CD4-positive, alpha-beta T cell (primary cell): ENCODE measurements around the gene ITGB6. TPM values are rescaled to one million over a fixed set of nuclear protein-coding genes. Genes with fewer than 3 reads are reported as not detected.

ENCODE experiments used
- ATAC-seq: fragments of 200-7000 bp; cut with Tn5 transposase; one replicate; pipeline ENCODE4 v1.10.0; 2022; ENCODE audit warnings: mild to moderate bottlenecking; ENCODE audit not compliant: poor library complexity
- CTCF ChIA-PET: fragments of 350-600 bp; sonication (Branson Sonifier 250); formaldehyde crosslinking; loops from one replicate; lab custom pipeline; 2021; ENCODE audit warnings: antibody characterized with exemption, inconsistent platforms; lab: Charles Lee
- POLR2A ChIA-PET: fragments of 350-600 bp; sonication (Branson Sonifier 250); formaldehyde crosslinking; loops from one replicate; lab custom pipeline; 2021; ENCODE audit warnings: antibody characterized with exemption, inconsistent platforms; lab: Charles Lee
- DNase-seq, 14 experiments: peaks; one replicate each; pipeline ENCODE4 v3.0.0-alpha.2; 2013 to 2020; ENCODE audit warnings: mixed read lengths in 2 of 14
- H3K27ac ChIP-seq, 2 donors: one replicate each; pipeline versions ENCODE4 v1.5.1 to v1.7.0; 2013; ENCODE audit warnings: low read length in 2 of 2, low read depth in 1 of 2, mild to moderate bottlenecking in 1 of 2
- H3K27me3 ChIP-seq, 2 experiments: 1 replicate in 1 of 2; 2 replicates in 1 of 2; pipeline versions ENCODE4 v1.6.1 to v1.7.0; 2013; ENCODE audit warnings: low read length in 2 of 2, control low read depth in 1 of 2, mild to moderate bottlenecking in 1 of 2, moderate library complexity in 1 of 2; ENCODE audit not compliant: insufficient read depth in 2 of 2, control insufficient read depth in 1 of 2
- H3K36me3 ChIP-seq: one replicate; pipeline ENCODE4 v1.6.1; 2013; ENCODE audit warnings: low read length, control low read depth; ENCODE audit not compliant: insufficient read depth
- H3K4me1 ChIP-seq: one replicate; pipeline ENCODE4 v1.6.1; 2013; ENCODE audit warnings: low read length, control low read depth; ENCODE audit not compliant: insufficient read depth
- H3K4me3 ChIP-seq: one replicate; pipeline ENCODE4 v1.5.1; 2013; ENCODE audit warnings: mild to moderate bottlenecking, low read length, moderate library complexity
- H3K9me3 ChIP-seq, 2 experiments: 1 replicate in 1 of 2; 2 replicates in 1 of 2; pipeline versions ENCODE4 v1.6.1 to v1.7.0; 2013; ENCODE audit warnings: low read length in 2 of 2, mild to moderate bottlenecking in 2 of 2, control low read depth in 1 of 2, moderate library complexity in 1 of 2; ENCODE audit not compliant: control insufficient read depth in 1 of 2, insufficient read depth in 1 of 2
- H3K27ac Mint-ChIP-seq: one replicate; pipeline ENCODE4 v1.8.0; 2020; ENCODE audit warnings: mixed read lengths
- H3K27me3 Mint-ChIP-seq: one replicate; pipeline ENCODE4 v1.8.0; 2021; ENCODE audit warnings: mixed read lengths
- H3K36me3 Mint-ChIP-seq: one replicate; pipeline ENCODE4 v1.8.0; 2021; ENCODE audit warnings: low read depth, mixed read lengths
- H3K4me1 Mint-ChIP-seq: one replicate; pipeline ENCODE4 v1.8.0; 2021; ENCODE audit warnings: low read depth, mixed read lengths
- H3K4me3 Mint-ChIP-seq: one replicate; pipeline ENCODE4 v1.8.0; 2020; ENCODE audit warnings: mild to moderate bottlenecking, mixed read lengths
- H3K9me3 Mint-ChIP-seq: one replicate; pipeline ENCODE4 v1.8.0; 2020; ENCODE audit warnings: mixed read lengths
- intact Hi-C, 2 experiments: fragments of 100-400 bp; cut with DNase I in 1 of 2; cut with micrococcal nuclease in 1 of 2; formaldehyde crosslinking; loops; one replicate each; pipeline versions ENCODE4 v1.15.1 to v1.9.0; 2023 to 2025; cut with DNase I, micrococcal nuclease
- total RNA-seq, 174 experiments: library from RNA in 2 of 174; stranded (reverse) in 2 of 174; gene quantifications; one replicate each; pipeline ENCODE4 v1.2.3 and lab custom pipeline; 2021 to 2026
- TF ChIP-seq, protein P1 (sequence below): fragments of 200-600 bp; IDR thresholded peaks from one replicate; pipeline ENCODE4 v1.8.0; 2022; ENCODE audit warnings: antibody characterized with exemption, mild to moderate bottlenecking

The ITGB6 gene
- total RNA-seq, 2 experiments from 2014 or later, result not detected

- no peak for ATAC-seq
- Mint-ChIP-seq H3K4me3 (no peak overlapping the region), H3K27me3 (peaks cover 20% of the 10 kb centered on the region), H3K36me3 (no peaks in the 10 kb centered on the region), H3K4me1 (no peaks in the 10 kb centered on the region), H3K9me3 (no peaks in the 10 kb centered on the region), H3K27ac (no peak overlapping the region)
- H3K27me3 ChIP-seq, result peaks cover 0 to 10% of the 10 kb centered on the region in 2 experiments
- ChIA-PET POLR2A (no interaction called here), CTCF (no interaction called here)
- no peaks in the 10 kb centered on the region for H3K36me3 ChIP-seq
- intact Hi-C loops, result no loop called here
- no peak overlapping the region for H3K27ac ChIP-seq
- H3K4me3 ChIP-seq, result no peak overlapping the region
- no peak for DNase-seq
- no peaks in the 10 kb centered on the region for H3K4me1 ChIP-seq
- TF ChIP-seq, protein P1, sequence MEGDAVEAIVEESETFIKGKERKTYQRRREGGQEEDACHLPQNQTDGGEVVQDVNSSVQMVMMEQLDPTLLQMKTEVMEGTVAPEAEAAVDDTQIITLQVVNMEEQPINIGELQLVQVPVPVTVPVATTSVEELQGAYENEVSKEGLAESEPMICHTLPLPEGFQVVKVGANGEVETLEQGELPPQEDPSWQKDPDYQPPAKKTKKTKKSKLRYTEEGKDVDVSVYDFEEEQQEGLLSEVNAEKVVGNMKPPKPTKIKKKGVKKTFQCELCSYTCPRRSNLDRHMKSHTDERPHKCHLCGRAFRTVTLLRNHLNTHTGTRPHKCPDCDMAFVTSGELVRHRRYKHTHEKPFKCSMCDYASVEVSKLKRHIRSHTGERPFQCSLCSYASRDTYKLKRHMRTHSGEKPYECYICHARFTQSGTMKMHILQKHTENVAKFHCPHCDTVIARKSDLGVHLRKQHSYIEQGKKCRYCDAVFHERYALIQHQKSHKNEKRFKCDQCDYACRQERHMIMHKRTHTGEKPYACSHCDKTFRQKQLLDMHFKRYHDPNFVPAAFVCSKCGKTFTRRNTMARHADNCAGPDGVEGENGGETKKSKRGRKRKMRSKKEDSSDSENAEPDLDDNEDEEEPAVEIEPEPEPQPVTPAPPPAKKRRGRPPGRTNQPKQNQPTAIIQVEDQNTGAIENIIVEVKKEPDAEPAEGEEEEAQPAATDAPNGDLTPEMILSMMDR, result no peak
- H3K9me3 ChIP-seq, result no peaks in the 10 kb centered on the region
These were observed 131.2 kb downstream of the ITGB6 start for GRCh38 chr2:160068906-160069305.

GRCh38 chr2:160064916-160065315 is 135.2 kb downstream of the ITGB6 start:
- ATAC-seq, result no peak
- no peak overlapping the region for H3K4me3 ChIP-seq
- H3K36me3 ChIP-seq, result no peaks in the 10 kb centered on the region
- CTCF ChIA-PET, result no interaction called here
- Mint-ChIP-seq H3K27me3 (peaks cover 43% of the 10 kb centered on the region), H3K4me3 (no peak overlapping the region), H3K9me3 (no peaks in the 10 kb centered on the region), H3K4me1 (peaks cover 9% of the 10 kb centered on the region), H3K27ac (no peak overlapping the region), H3K36me3 (no peaks in the 10 kb centered on the region)
- intact Hi-C loops, result no loop called here
- no peak overlapping the region for H3K27ac ChIP-seq
- peaks cover 26 to 37% of the 10 kb centered on the region in 2 experiments for H3K27me3 ChIP-seq
- TF ChIP-seq, protein P1, result no peak
- peaks cover 0 to 15% of the 10 kb centered on the region in 2 experiments for H3K9me3 ChIP-seq
- peaks cover 13% of the 10 kb centered on the region for H3K4me1 ChIP-seq
- DNase-seq, result no peak
- POLR2A ChIA-PET, result no interaction called here

- Mint-ChIP-seq H3K9me3 (no peaks in the 10 kb centered on the region), H3K27ac (no peak overlapping the region), H3K4me3 (no peak overlapping the region), H3K27me3 (peaks cover 52% of the 10 kb centered on the region), H3K4me1 (peaks cover 9% of the 10 kb centered on the region), H3K36me3 (no peaks in the 10 kb centered on the region)
- Histone ChIP-seq H3K36me3 (no peaks in the 10 kb centered on the region), H3K4me1 (peaks cover 13% of the 10 kb centered on the region), H3K27ac (no peak overlapping the region), H3K27me3 (peaks cover 28 to 45% of the 10 kb centered on the region in 2 experiments), H3K4me3 (no peak overlapping the region), H3K9me3 (peaks cover 0 to 15% of the 10 kb centered on the region in 2 experiments)
- intact Hi-C loops, result no loop called here
- DNase-seq (no peak), ATAC-seq (no peak)
- ChIA-PET CTCF (no interaction called here), POLR2A (no interaction called here)
- TF ChIP-seq, protein P1, result no peak
These were observed 136.0 kb downstream of the ITGB6 start for GRCh38 chr2:160063879-160064612.
